Measurements from ENCODE around the gene RCCD1.

RCCD1 gene

GRCh38 chr15:90946941-90947576 lies 7.6 kb upstream of the RCCD1 start:
- no peak for DNase-seq

GRCh38 chr15:90947577-90948357 lies 6.9 kb upstream of the RCCD1 start:
- no peak for DNase-seq

DNA sequence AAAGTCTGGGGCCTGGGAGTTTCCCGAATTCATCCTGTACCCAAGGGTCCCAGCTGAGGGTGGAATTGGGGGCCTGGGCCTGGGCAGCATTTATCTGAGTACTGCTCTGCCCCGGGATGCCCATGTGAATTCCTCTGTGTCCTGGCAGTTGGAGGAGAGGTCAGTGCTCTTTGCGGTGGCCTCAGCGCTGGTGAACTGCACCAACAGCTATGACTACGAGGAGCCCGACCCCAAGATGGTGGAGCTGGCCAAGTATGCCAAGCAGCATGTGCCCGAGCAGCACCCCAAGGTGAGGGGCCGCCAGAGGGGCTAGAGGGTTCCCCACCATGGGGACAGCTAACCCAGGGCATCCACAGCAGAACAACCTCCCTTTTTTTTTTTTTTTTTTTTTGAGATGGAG lies 6.2 kb upstream of the RCCD1 start:
- no peak for DNase-seq

DNA sequence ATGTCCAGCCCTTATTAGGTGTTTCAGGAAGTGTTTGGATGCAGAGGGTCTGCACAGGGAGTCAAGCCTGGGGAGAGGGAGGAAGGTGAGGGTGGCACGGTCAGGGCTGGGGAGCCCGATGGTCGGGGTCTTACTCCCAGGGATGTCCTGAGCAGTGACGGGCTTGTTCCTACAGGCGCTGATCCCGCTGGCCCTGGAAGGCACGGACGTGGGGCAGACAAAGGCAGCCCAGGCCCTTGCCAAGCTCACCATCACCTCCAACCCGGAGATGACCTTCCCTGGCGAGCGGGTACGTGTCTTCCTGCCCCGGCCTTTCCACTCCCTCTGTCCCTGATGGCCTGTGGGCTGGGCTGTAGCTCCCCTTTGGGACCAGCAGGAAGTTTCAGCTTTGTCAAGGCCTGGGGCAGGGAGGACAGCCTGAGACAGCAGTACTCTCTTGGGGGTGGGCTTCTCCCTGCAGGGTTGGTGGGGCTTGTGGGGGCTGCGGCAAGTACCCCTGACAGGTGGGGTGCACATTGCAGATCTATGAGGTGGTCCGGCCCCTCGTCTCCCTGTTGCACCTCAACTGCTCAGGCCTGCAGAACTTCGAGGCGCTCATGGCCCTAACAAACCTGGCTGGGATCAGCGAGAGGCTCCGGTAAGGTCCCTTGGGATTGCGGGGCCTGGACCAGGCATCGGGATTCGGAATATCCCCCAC lies 4.6 kb upstream of the RCCD1 start:
- DNase-seq: no peak

- DNase-seq: no peak
Measured at GRCh38 chr15:90950676-90951075, 4.0 kb upstream of the RCCD1 start.

GRCh38 chr15:90952901-90953677 lies 1.6 kb upstream of the RCCD1 start:
- no peak for DNase-seq

DNA sequence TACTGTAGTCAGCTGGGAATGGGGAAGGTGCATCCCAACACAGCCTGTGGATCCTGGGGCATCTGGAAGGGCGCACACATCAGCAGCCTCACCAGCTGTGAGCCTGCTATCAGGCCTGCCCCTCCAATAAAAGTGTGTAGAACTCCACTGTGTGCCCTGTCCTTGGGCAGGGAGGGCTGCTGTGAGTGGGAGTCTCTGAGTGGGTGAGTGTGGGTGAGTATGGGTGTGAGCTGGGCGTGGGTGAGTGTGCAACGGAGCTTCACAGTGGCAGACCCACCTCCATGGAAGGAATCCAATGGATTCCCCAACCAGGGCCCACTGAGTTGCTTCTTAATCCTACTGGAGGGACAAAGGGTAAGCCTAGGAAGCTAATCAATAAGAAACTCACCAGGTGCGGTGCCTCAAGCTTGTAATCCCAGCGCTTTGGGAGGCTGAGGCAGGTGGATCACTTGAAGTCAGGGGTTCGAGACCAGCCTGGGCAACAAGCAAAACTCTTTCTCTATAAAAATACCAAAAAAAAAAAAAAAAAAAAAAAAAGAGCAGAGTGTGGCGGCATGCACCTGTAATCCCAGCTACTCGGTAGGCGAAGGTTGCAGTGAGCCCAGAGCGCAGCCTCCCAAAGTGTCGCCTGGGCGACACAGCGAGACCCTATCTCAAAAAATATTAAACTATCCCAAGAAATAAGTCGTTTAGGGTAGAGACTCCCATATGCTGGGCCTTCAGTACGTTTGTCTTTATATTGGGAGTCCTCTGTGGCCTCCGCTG lies 555 bp upstream of the RCCD1 start:
- no peak for DNase-seq

GRCh38 chr15:90955624-90956273 lies 1.1 kb downstream of the RCCD1 start:
- DNase-seq: peak; percentile 28

GRCh38 chr15:90956274-90957030 lies 1.8 kb downstream of the RCCD1 start:
- DNase-seq: no peak

GRCh38 chr15:90957031-90957790 lies 2.5 kb downstream of the RCCD1 start:
- DNase-seq: no peak

- no peak for DNase-seq
Measured at GRCh38 chr15:90957791-90958190, 3.1 kb downstream of the RCCD1 start.

- DNase-seq: no peak
Measured at GRCh38 chr15:90959028-90959595, 4.4 kb downstream of the RCCD1 start.

GRCh38 chr15:90959894-90960293 lies 5.2 kb downstream of the RCCD1 start:
- no peak for DNase-seq

GRCh38 chr15:90960298-90961091 lies 5.8 kb downstream of the RCCD1 start:
- DNase-seq: no peak

DNA sequence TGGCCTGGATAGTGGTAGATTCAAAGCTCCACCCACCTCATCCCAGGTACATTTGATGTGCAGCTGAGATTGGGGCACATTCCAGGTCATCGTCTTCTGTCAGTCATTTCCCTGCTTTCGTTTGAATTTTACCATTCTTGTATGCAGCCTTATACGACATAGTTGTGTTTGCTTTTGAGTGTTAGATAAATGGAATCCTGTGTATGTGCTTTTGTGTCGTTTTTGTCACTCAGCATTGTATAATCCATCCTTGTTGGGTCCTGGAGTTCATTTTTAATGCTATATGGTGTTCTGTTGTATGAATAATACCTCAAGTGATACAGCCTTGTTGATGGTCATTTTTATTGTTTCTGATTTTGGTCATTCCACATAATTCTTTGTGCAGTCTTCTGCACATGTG lies 7.3 kb downstream of the RCCD1 start:
- no peak for DNase-seq

DNA sequence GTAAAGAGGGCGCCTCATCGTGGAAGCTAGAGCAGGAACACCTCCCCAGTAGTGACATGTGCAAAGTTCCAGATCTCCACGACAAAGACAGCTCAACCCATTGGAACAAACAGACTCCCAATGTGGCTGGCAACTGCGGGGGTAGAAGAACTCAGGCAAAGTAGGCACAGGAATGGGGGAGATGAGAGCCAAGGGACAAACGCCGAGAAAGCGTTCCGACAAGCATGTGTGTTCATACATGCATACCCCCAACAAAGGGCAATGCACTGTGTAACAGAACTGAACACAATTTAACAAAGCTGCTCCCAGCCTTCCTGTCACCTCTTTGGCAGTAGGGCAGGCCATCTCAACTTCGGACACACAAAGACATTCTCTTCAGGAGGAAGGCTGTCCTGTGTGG lies 11.6 kb downstream of the RCCD1 start:
- DNase-seq: no peak

GRCh38 chr15:90967206-90967605 lies 12.5 kb downstream of the RCCD1 start:
- DNase-seq: no peak

DNA sequence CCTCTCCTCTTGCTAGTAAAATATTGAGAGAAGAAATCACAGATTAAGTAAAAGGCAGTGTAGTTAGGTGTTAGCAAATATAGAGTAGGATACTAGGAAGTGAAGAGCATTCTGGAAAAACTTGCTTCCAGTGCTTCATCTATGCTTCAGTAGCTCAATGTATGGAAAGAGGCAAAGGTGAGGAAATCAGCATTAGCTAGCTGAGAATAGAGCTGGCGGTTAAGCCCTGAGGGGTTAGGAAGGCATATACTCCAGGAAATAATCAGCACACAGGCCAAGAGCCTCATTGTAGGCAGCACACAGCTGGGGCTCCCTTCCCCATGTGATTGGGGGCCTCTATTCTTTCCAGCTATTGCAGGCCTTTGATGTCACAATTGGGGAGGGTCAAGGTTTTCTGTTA lies 13.8 kb downstream of the RCCD1 start:
- no peak for DNase-seq

- peak; percentile 56 for DNase-seq
Measured at GRCh38 chr15:90970274-90970673, 15.6 kb downstream of the RCCD1 start.
